DND-41 (cell line): ENCODE measurements around the gene ALG12.

Source experiments
- ATAC-seq: fragments of 200-7000 bp; cut with Tn5 transposase; 3 replicates; pipeline ENCODE4 v1.9.1; 2021; ENCODE audit warnings: low read depth; ENCODE audit not compliant: insufficient read depth
- DNase-seq: peaks from one replicate; pipeline ENCODE4 v3.0.0-alpha.2; 2020
- H2AFZ ChIP-seq: 2 replicates; pipeline ENCODE4 v1.6.0; 2012; ENCODE audit warnings: low read depth, low read length
- H3K27ac ChIP-seq: 2 replicates; pipeline ENCODE4 v1.5.1; 2012; ENCODE audit warnings: low read length, inconsistent platforms
- H3K27me3 ChIP-seq: fragments of 200-600 bp; sonication (generic); 2 replicates; pipeline ENCODE4 v1.6.0; 2012; ENCODE audit warnings: low read length, mild to moderate bottlenecking, inconsistent platforms; ENCODE audit not compliant: insufficient read depth, poor library complexity
- H3K36me3 ChIP-seq: 2 replicates; pipeline ENCODE4 v1.5.1; 2012; ENCODE audit warnings: low read length, inconsistent platforms; ENCODE audit not compliant: insufficient read depth
- H3K4me1 ChIP-seq: 2 replicates; pipeline ENCODE4 v1.5.1; 2012; ENCODE audit warnings: mild to moderate bottlenecking, low read length; ENCODE audit not compliant: insufficient read depth
- H3K4me2 ChIP-seq: 2 replicates; pipeline ENCODE4 v1.6.0; 2012; ENCODE audit warnings: mild to moderate bottlenecking, moderate library complexity, low read length, inconsistent platforms; ENCODE audit not compliant: insufficient read depth
- H3K4me3 ChIP-seq, 2 experiments: fragments of 200-600 bp in 1 of 2; shearing (Covaris generic) in 1 of 2; 2 replicates each; pipeline ENCODE4 v1.5.1; 2012 to 2016; ENCODE audit warnings: inconsistent platforms in 2 of 2, low read length in 2 of 2, mild to moderate bottlenecking in 2 of 2, low read depth in 1 of 2, moderate library complexity in 1 of 2
- H3K79me2 ChIP-seq: 2 replicates; pipeline ENCODE4 v1.6.0; 2012; ENCODE audit warnings: low read length, inconsistent platforms; ENCODE audit not compliant: insufficient read depth
- H3K9ac ChIP-seq: 2 replicates; pipeline ENCODE4 v1.6.0; 2012; ENCODE audit warnings: low read depth, mild to moderate bottlenecking, inconsistent platforms, low read length, moderate library complexity
- H3K9me3 ChIP-seq: 2 replicates; pipeline ENCODE4 v1.5.1; 2012; ENCODE audit warnings: low read length, moderate library complexity, mild to moderate bottlenecking, inconsistent platforms; ENCODE audit not compliant: insufficient read depth, severe bottlenecking
- H4K20me1 ChIP-seq: 2 replicates; pipeline ENCODE4 v1.6.0; 2012; ENCODE audit warnings: low read length; ENCODE audit not compliant: insufficient read depth
- EZH2 ChIP-seq: IDR thresholded peaks from 3 replicates; pipeline ENCODE4 v1.6.1; 2012; ENCODE audit warnings: borderline replicate concordance, low read depth, mild to moderate bottlenecking, moderate library complexity, low read length, inconsistent platforms; ENCODE audit not compliant: severe bottlenecking
- TF ChIP-seq, protein P1 (sequence below): IDR thresholded peaks from 2 replicates; pipeline ENCODE4 v1.5.1; 2012; ENCODE audit warnings: borderline replicate concordance, low read length, moderate library complexity, mild to moderate bottlenecking; ENCODE audit not compliant: poor library complexity, severe bottlenecking; ENCODE audit errors: extremely low read depth

Gene ALG12

DNA sequence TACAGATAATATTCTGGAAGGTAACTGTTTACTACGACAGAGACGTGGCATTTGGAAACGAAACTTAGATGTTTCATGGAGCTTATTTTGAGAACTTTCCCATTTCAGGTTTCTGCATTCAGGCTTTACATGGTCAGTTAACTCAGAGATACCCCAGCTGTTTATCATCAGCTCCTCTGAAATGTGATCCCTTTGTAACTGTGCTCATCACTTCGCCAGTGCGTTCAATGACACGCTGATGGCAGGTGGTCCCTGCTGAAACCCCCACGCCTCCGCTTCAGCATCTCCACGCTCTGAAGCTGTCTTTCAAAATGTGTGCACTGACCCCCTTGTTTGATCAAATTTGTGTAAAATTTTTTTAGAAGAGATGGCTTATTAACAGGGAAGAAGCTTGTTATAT, 30.5 kb downstream of the ALG12 start:
- Histone ChIP-seq H3K9me3 (no peaks in the 10 kb centered on the region), H3K79me2 (peaks cover 59% of the 10 kb centered on the region), H2AFZ (no peak overlapping the region), H3K9ac (no peak overlapping the region), H3K4me1 (no peaks in the 10 kb centered on the region), H3K36me3 (peaks cover 86% of the 10 kb centered on the region), H3K27me3 (no peaks in the 10 kb centered on the region), H3K4me3 (no peak overlapping the region), H4K20me1 (peaks cover 48% of the 10 kb centered on the region), H3K4me2 (no peak overlapping the region), H3K27ac (no peak overlapping the region)
- ATAC-seq (no peak), DNase-seq (no peak)
- TF ChIP-seq EZH2 = no peak
- TF ChIP-seq, protein P1, sequence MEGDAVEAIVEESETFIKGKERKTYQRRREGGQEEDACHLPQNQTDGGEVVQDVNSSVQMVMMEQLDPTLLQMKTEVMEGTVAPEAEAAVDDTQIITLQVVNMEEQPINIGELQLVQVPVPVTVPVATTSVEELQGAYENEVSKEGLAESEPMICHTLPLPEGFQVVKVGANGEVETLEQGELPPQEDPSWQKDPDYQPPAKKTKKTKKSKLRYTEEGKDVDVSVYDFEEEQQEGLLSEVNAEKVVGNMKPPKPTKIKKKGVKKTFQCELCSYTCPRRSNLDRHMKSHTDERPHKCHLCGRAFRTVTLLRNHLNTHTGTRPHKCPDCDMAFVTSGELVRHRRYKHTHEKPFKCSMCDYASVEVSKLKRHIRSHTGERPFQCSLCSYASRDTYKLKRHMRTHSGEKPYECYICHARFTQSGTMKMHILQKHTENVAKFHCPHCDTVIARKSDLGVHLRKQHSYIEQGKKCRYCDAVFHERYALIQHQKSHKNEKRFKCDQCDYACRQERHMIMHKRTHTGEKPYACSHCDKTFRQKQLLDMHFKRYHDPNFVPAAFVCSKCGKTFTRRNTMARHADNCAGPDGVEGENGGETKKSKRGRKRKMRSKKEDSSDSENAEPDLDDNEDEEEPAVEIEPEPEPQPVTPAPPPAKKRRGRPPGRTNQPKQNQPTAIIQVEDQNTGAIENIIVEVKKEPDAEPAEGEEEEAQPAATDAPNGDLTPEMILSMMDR = no peak

DNA sequence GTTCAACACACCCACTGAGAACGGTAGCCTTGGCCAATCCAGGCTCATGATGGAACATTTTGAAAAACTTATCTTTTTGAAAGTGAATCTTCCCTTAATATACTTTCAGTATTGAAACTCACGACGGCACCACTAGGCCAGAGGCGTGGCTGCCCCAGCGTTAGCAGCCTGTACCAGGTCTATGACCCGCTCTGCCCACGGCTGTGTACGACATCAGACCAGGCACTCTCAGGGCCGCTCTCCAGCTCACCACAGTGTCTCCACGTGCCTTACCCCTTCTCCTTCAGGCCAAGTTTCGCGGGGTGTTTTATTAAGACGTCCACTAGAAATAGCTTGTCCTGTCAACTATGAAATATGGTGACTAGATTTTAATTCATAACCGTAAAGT, 31.2 kb downstream of the ALG12 start:
- Histone ChIP-seq H3K9ac (no peak overlapping the region), H3K9me3 (no peaks in the 10 kb centered on the region), H3K27ac (no peak overlapping the region), H4K20me1 (peaks cover 54% of the 10 kb centered on the region), H2AFZ (no peak overlapping the region), H3K4me1 (no peaks in the 10 kb centered on the region), H3K36me3 (peaks cover 86% of the 10 kb centered on the region), H3K4me3 (no peak overlapping the region), H3K4me2 (no peak overlapping the region), H3K27me3 (no peaks in the 10 kb centered on the region), H3K79me2 (peaks cover 65% of the 10 kb centered on the region)
- DNase-seq (no peak), ATAC-seq (no peak)
- TF ChIP-seq, protein P1 = no peak
- no peak for TF ChIP-seq EZH2

DNA sequence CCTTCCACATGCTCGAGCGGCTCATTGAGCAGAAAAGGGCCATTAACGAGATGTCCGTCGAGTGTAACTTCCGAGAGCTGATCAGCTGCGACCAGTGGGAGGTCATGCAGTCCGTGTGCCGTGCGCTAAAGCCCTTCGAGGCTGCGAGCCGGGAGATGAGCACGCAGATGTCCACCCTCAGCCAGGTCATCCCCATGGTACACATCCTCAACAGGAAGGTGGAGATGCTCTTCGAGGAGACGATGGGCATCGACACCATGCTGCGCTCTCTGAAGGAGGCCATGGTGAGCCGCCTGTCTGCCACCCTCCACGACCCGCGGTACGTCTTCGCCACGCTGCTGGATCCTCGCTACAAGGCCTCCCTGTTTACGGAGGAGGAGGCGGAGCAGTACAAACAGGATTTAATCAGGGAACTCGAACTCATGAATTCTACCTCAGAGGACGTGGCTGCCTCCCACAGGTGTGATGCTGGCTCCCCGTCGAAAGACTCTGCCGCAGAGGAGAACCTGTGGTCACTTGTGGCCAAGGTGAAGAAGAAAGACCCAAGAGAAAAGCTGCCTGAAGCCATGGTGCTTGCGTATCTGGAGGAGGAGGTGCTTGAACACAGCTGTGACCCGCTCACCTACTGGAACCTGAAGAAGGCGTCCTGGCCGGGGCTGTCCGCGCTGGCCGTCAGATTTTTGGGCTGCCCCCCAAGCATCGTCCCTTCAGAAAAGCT, 31.7 kb downstream of the ALG12 start:
- H3K9me3 ChIP-seq = no peaks in the 10 kb centered on the region
- H3K27me3 ChIP-seq = no peaks in the 10 kb centered on the region
- no peaks in the 10 kb centered on the region for H3K4me1 ChIP-seq
- peaks cover 60% of the 10 kb centered on the region for H4K20me1 ChIP-seq
- ATAC-seq = no peak
- no peak overlapping the region for H3K27ac ChIP-seq
- peaks cover 85% of the 10 kb centered on the region for H3K36me3 ChIP-seq
- H3K4me3 ChIP-seq = no peak overlapping the region
- no peak overlapping the region for H3K4me2 ChIP-seq
- peaks cover 71% of the 10 kb centered on the region for H3K79me2 ChIP-seq
- no peak for DNase-seq
- no peak for TF ChIP-seq EZH2
- TF ChIP-seq, protein P1 = no peak
- no peak overlapping the region for H2AFZ ChIP-seq
- H3K9ac ChIP-seq = no peak overlapping the region

DNA sequence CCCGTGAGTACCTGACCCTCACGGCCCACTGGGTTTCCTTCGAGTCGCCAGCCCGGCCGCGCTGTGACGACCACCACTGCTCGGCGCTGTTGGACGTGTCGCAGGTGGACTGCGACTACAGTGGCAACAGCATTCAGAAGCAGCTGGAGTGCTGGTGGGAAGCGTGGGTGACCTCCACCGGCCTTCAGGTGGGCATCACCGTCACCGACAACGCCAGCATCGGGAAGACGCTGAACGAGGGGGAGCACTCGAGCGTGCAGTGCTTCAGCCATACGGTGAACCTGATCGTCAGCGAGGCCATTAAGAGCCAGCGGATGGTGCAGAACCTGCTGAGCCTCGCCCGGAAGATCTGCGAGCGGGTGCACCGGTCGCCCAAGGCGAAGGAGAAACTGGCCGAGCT, 32.4 kb downstream of the ALG12 start:
- Histone ChIP-seq H2AFZ (no peak overlapping the region), H3K4me2 (no peak overlapping the region), H3K4me1 (no peaks in the 10 kb centered on the region), H3K4me3 (no peak overlapping the region), H4K20me1 (peaks cover 63% of the 10 kb centered on the region), H3K27ac (no peak overlapping the region), H3K9ac (no peak overlapping the region), H3K9me3 (no peaks in the 10 kb centered on the region), H3K27me3 (no peaks in the 10 kb centered on the region), H3K36me3 (peaks cover 79% of the 10 kb centered on the region), H3K79me2 (peaks cover 77% of the 10 kb centered on the region)
- no peak for ATAC-seq
- no peak for DNase-seq
- no peak for TF ChIP-seq EZH2
- TF ChIP-seq, protein P1 = no peak
